Retinal pigment epithelial cell (primary cell): ENCODE data around the gene BBS9.
"Not testable (repeated sequence)": the region's sequence is repeated elsewhere in the genome, so short reads cannot be mapped to it uniquely, and the experiment has no call there.

Experiments used
- DNase-seq: peaks from one replicate; pipeline ENCODE4 v3.0.0-alpha.2; 2010; ENCODE audit warnings: low read depth
- H3K4me3 ChIP-seq: 2 replicates; pipeline ENCODE4 v1.5.1; 2011; ENCODE audit warnings: mild to moderate bottlenecking, low read length, control low read depth, moderate library complexity
- TF ChIP-seq, protein P1 (sequence below): conservative IDR thresholded peaks from 2 replicates; pipeline ENCODE4 v1.5.1; 2011; ENCODE audit warnings: low read depth, low read length, control low read depth, inconsistent platforms

BBS9 gene

DNA sequence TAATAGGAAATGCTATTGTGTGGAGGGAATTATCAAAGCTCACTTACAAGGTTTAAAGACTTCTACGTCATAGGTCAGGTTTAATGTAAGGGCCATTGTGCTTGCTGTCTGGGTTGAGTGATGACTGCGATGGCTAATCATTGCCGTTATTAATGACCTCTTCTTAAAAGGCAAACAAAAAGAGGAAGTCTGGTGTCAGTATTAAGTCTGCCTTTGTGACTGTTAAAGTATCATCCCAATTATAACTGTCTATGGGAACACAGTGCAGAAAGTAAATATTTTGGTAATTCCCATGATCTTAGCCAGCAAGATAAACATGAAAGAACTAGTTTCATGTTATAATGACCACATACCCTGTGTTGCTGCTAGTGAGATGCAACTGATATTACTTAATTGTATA is 382.4 kb downstream of the BBS9 start:
- TF ChIP-seq, protein P1, sequence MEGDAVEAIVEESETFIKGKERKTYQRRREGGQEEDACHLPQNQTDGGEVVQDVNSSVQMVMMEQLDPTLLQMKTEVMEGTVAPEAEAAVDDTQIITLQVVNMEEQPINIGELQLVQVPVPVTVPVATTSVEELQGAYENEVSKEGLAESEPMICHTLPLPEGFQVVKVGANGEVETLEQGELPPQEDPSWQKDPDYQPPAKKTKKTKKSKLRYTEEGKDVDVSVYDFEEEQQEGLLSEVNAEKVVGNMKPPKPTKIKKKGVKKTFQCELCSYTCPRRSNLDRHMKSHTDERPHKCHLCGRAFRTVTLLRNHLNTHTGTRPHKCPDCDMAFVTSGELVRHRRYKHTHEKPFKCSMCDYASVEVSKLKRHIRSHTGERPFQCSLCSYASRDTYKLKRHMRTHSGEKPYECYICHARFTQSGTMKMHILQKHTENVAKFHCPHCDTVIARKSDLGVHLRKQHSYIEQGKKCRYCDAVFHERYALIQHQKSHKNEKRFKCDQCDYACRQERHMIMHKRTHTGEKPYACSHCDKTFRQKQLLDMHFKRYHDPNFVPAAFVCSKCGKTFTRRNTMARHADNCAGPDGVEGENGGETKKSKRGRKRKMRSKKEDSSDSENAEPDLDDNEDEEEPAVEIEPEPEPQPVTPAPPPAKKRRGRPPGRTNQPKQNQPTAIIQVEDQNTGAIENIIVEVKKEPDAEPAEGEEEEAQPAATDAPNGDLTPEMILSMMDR: no peak
- H3K4me3 ChIP-seq: no peak overlapping the region
- DNase-seq: no peak

DNA sequence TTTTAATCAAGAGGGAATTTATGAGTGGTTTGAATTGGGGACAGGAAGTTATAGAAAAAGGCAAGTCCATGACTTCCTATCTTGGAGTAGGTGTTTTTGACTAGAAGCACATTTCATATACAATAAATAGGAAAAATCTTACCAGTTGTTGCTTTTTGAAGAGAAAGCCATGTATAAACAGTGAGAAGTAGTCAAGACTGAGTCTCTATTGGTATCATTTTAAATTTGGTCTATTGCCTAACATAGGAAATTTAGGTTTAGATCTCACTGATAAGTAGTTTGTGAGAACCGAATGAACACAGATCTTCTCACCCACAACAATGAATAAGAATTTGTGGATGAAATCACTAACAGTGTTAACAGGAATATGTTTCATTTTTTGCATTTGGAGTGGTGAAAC is 387.2 kb downstream of the BBS9 start:
- TF ChIP-seq, protein P1: no peak
- no peak for DNase-seq
- H3K4me3 ChIP-seq: no peak overlapping the region

DNA sequence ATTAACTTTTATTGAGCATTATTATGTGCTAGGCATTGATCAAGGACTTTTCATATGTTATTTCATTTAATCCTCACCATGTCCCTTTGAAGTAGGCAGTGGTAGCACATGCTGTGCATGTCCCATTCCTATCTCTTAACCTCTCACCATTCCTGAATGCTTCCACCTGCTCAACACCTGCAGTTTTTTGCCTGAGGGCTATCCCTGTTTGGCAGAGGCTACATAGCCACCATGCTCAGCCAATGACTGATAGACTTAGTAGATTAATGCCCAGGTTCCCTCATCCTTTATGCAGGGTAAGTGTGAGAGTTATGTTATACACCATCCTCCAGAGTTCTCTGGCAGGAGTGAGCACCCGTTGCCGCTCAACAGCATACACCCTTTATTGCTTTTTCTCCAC is 387.8 kb downstream of the BBS9 start:
- DNase-seq: no peak
- no peak overlapping the region for H3K4me3 ChIP-seq
- TF ChIP-seq, protein P1: no peak

DNA sequence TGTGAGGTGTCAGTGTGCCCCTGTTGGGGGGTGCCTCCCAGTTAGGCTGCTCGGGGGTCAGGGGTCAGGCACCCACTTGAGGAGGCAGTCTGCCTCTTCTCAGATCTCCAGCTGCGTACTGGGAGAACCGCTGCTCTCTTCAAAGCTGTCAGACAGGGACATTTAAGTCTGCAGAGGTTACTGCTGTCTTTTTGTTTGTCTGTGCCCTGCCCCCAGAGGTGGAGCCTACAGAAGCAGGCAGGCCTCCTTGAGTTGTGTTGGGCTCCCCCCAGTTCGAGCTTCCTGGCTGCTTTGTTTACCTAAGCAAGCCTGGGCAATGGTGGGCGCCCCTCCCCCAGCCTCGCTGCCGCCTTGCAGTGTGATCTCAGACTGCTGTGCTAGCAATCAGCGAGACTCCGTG is 397.6 kb downstream of the BBS9 start:
- H3K4me3 ChIP-seq, DNase-seq: not testable (repeated sequence)

DNA sequence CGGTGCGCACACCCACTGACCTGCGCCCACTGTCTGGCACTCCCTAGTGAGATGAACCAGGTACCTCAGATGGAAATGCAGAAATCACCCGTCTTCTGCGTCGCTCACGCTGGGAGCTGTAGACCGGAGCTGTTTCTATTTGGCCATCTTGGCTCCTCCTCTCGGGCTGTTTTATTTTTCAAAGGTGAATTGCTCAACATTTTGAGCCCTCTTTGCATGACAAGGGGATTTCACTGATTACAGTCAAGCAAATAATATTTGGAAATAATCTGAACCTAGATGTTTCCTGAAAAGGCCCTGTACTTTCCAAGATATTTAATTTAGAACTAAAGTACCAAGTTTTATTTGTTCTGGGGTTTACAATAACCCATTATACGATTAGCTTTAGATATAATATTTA is 398.2 kb downstream of the BBS9 start:
- DNase-seq, H3K4me3 ChIP-seq: not testable (repeated sequence)

DNA sequence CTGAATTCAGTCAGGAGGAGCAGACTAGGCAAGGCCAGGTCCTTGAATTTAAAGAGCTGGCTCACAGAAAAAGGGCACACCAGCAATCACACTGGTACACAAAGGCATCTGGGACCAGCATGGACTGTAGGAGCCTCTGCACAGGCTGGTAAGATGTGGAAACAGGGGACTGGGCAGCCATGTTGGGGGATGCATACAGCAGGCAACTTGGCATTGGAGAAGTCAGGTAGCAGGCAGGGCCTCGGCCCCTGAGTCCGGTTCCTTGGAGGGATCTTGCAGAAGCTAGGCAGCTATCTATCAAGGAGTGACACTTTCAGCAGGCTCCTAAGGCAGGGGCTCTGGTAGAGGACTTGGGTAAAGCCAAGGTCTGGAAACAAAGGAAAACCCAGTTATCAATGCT is 399.7 kb downstream of the BBS9 start:
- TF ChIP-seq, protein P1: no peak
- no peak for DNase-seq

DNA sequence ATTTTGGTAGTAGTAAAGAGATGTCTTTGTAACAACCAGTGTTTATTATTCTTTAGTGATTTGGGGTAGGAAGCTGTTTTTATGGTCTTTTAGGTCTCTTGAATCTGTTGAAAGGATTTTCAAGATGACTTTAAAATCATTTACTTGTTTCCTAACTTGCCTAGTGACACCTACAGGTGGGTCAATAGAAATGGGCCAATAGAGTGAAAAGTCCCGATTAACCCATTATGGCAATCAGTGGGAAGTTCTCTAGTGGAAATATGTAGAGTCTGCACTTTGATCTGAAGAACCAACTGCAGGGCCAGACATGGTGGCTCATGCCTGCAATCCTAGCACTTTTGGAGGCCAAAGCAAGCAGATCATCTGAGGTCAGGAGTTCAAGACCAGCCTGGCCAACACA is 401.3 kb downstream of the BBS9 start:
- TF ChIP-seq, protein P1: no peak
- DNase-seq: no peak
- no peak overlapping the region for H3K4me3 ChIP-seq

More for the DNA sequence above, 399.7 kb downstream of the BBS9 start:
- H3K4me3 ChIP-seq: no peak overlapping the region

DNA sequence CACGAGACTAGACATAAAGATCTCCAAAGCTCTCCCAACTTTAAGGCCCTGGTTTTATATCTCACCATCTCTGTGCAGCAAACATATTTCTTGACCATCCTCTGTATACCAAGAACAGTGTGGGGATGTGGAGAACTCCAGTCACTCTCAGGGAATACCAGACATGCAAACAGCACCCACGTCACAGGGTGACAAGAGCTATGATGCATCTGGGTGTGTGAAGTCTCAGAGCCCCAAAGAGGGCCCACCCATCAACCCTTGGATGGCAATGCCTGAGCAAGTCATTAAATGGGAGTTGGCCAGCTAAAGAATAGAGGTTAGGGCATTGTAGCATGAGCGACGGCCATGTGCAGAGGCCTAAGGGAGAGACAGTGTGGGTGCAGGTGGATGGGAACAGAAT is 402.5 kb downstream of the BBS9 start:
- H3K4me3 ChIP-seq: no peak overlapping the region
- TF ChIP-seq, protein P1: no peak
- no peak for DNase-seq
